GM19463 (cell line): ENCODE measurements around the gene ELP6.
"Not testable (repeated sequence)": the region's sequence is repeated elsewhere in the genome, so short reads cannot be mapped to it uniquely, and the experiment has no call there.

ENCODE experiments used
- ATAC-seq: cut with Tn5 transposase; IDR thresholded peaks from one replicate; pipeline ENCODE4 v1.9.1; 2021; ENCODE audit warnings: mild to moderate bottlenecking, moderate library complexity; ENCODE audit not compliant: unreplicated experiment

The ELP6 gene

DNA sequence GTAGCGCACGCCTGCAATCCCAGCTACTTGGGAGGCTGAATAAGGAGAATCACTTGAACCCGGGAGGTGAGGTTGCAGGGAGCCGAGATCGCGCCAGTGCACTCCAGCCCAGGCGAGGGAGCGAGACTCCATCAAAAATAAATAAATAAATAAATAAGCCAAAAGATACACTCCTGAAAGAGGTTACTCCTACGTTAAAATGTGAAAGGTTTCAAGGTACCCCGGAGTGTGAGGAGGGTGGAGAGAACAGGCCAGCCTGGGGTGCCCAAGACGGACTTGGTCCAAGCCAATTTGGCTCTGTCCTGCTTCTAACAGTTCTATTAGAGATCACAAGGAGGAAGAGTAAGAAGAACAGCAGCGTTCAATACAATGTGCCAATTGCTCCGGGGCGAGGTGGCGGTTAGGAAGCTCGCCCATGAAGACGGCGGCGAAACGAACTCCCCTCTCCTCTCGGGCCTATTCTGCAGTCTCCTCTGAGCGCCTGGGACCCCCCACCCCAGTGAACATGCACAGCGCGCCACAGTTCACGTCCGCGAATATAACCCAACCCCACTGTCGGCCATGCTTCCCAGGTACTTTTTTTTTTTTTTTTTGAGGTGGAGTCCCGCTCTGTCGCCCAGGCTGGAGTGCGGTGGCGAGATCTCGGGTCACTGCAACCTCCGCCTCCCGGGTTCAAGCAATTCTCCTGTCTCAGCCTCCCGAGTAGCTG lies 942 bp downstream of the ELP6 start:
- ATAC-seq: no peak

DNA sequence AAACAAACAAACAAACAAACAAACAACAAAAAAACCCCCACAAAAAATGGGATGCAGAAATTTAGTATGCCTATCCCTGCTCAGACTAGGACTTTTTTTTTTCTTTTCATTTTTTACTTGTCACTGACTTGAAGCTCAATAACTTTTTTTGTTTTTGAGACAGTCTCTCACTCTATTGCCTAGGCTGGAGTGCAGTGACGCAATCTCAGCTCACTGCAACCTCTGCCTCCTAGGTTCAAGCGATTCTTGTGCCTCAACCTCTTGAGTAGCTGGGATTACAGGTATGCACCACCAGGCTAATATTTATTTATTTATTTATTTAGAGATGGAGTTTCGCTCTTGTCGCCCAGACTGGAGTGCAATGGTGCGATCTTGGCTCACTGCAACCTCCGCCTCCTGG lies 8.2 kb downstream of the ELP6 start:
- ATAC-seq: not testable (repeated sequence)

DNA sequence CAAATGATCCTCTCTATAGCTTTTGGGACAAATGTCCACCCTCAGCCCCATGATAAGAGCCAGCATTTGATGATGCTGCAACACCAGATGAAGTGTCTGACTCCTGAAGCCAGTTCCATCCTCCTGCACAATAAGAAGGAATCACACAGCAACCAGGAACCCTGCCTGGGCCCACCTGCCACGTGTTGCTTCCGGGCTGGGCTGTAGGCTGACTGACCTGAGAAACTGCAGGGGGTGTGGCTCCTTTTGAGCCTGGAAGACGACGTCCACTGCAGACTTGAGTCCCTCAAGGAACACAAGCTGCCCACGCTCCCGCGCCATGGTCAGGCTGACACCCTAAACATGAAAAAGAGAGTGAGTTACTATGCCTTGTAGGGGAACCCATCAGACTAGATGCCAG lies 9.4 kb downstream of the ELP6 start:
- ATAC-seq: no peak

DNA sequence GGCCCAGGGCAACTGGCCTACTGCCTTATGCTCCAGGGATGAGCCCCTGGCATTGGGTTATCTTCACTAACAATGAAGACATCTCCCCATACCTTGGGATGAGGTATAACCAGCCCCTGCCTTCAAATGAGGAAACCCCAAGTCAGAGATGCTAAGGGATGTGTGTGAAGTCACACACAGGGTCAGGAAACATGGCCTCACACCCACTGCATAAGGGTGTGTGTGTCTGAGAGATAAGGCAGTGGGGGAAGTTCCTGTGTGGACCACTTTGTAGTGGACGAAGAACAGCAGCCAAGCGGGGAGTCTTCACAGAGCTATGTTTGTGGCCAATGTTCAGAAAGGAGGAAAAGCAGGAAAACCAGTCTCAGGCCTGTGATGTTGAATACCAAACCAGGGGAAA lies 10.5 kb downstream of the ELP6 start:
- ATAC-seq: no peak

DNA sequence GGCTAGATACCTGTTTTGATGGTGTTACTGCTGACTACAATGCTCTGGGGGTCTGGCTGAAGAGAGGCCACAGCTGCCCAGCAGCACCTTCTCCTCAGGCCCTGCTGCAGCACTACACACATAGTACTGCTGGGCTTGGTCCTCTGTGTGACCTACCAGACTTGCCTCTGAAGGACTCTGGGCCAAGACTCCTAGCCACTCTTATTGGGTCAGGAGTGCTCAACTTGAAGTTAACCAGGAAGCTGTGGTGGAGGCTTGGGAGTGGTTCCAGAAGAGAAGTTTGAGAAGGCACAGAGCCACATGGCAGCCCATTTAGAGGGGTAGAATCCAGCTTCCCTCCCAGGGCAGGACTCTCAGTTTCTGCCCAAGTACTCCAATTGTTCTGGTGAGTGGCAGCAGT lies 16.6 kb downstream of the ELP6 start:
- no peak for ATAC-seq

DNA sequence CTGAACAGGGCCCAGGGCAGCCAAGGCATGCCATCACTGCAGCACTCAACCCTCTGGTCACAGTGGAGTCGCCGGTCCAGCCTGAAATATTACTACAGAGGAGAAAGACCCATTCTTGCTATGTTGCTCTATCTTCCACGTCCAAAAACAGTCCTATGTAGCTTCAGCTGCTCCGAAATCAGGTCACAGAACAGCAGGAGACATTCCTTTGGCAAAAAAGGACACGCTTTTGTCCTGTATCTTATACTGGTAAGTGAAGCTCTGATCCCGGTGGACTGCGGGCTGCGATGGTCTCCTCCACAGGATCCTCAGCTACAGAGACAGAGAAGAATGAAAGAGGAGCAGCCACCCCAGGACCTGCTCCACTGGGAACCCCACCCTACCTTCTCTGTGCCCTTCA lies 17.6 kb downstream of the ELP6 start:
- no peak for ATAC-seq

DNA sequence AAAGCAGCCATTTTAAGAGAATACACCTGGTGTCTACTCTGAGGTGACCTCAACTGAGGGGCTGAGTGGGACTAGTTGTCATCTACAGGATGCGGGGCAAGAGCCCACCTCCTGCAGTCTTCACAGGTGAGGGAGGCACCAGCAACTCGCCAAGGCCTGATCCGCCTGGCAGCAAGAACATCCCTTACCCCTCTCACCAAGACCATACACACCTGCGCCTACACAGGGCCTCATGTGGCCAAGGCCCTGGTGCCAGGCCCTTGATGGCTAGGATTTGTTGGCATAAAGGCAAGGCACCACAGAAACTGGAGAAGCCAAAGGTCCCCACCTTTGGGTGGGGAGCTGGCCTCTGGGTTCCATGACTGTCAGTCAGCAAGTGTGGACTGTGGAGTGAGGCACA lies 18.4 kb downstream of the ELP6 start:
- no peak for ATAC-seq

DNA sequence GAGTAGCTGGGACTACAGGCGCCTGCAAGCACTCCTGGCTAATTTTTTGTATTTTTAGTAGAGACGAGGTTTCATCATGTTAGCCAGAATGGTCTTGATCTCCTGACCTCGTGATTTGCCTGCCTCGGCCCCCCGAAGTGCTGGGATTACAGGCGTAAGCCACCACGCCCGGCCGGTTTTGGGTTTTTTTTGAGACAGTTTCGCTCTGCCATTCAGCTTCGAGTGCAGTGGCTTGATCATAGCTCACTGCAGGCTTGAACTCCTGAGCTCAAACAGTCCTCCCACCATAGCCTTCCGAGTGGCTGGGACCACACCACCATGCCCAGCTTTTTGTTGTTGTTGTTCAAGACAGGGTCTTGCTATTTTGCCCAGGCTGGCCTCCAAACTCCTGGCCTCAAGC lies 21.7 kb downstream of the ELP6 start:
- no peak for ATAC-seq

DNA sequence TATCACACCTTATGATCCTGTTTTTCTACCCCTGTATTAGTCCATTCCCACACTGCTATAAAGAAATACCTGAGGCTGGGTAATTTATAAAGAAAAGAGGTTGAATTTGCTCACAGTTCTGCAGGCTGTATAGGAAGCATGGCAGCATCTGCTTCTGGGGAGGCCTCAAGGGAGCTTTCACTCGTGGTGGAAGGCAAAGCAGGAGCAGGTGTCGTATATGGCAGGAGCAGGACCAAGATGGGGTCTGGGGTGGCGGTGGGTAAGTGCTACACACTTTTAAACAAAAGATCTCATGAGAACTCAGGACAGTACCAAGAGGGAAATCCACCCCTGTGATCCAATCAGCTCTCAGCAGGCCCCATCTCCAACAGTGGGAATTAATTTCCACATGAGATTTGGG lies 22.3 kb downstream of the ELP6 start:
- ATAC-seq: no peak

DNA sequence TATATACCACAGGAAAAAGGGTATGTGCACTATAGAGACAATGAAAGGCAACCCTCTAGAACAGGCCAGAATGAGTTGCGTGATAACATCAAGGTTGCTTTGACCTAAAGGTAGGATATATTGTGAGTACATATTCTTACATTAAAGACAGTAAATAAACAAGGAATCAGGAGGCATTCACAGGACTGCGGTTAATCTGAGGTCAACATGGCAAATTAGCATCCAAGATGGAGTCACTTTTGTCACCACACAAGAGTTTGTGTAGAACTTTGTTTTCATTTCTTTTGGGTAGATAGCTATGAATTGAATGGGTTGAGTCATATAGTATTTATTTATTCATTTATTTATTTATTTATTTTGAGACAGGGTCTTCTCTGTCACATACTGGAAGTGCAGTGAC lies 26.2 kb downstream of the ELP6 start:
- ATAC-seq: no peak

DNA sequence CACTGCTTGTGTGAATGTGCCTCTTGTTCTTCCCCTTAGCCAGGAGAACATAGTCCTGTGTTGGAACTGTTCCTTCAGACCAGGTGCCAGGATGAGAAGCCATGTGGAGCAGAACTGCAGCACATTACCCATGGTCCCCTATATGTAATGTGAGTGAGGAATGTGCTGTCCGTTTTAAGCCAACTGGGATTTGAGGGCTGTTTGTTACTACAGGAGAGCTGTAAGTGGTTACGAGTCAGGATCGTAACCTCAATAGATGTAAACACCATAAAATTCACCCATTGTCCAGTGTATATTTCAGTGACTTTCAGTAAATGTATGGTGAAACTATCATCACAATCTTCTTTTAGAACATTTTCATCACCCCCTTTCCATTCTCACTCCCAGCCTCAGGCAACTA lies 27.7 kb downstream of the ELP6 start:
- no peak for ATAC-seq

DNA sequence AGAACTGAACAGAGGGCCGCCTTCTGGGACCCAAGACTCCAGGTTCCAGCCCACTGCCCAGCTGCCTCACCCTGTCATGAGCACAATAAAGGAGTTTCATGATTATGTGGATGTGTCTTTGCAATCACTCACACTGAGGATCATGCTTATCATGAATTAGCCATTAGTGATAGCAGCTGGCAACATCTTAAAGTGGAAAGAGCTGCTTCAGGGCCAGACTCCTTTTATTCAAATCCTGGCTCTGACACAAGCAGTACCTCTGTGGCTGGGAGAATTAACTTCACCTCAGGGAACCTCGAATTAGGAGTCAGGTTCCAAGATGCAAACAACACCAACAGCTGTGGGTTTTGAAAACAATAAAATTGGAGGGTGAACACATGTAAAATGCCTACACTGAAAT lies 31.1 kb downstream of the ELP6 start:
- ATAC-seq: no peak

DNA sequence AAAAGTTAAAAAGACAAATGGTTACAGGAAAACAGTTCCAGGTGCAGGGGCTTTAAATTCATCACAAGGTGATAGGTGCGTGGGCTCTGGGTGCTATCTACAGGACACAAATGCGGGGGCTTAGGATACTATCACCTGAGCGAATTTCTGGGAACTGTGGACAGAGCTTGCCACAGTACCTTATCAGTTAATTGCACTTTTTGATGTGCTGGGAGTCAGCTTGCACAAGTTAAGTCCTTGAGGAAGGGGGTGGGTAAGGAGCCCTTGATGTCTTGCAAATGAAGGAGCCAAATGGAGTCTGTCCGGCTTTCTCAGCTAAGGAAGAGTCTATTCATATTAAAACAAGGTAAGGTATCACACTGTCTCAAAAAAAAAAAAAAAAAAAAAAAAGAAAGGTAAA lies 31.7 kb downstream of the ELP6 start:
- not testable (repeated sequence) for ATAC-seq

DNA sequence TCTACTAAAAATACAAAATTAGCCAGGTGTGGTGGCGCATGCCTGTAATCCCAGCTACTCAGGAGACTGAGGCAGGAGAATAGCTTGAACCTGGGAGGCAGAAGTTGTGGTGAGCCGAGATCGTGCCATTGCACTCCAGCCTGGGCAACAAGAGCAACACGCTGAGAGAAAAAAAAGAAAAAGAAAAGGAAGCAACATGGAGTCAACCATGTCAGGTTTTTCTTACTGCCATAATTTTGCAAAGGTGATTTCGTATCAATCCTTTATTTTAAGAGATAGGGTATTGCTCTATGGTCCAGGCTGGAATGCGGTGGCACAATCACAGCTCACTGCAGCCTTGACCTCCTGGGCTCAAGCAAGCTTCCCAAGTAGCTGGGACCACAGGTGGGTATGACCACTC lies 33.2 kb downstream of the ELP6 start:
- not testable (repeated sequence) for ATAC-seq

DNA sequence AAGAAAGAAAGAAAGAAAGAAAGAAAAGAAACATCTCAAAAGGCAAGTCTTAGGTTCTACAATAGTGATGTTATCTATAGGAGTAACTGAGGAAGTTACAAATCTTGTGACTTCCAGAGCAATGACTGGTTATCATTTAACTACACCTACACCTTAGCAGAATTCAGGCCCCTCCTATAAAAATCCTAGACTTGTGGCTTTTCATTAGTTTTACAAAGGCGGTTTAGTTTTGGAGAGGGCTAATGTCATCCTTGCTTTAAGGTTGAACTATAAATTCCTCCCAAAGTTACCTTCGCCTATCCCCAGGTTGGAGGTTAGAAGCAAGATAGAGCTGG lies 33.7 kb downstream of the ELP6 start:
- ATAC-seq: no peak

DNA sequence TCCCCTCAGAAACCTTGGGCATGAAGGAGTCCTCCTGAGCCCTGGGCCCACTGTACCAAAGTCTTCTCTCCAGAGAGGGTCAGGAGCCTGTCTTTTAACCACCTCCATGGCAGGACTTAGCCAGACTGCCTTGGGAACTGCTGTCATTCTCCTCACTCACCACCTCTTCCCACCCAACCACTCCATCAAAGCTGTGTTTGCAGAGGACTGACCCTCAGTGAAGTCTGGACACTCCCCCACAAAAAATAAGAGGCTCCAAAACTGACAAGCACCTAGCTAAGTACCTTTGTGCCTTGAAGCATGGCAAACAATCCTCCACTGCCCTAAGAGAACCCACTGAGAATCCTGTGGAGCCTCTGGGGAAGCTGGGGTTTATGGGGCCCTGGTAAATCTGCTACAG lies 35.5 kb downstream of the ELP6 start:
- no peak for ATAC-seq

DNA sequence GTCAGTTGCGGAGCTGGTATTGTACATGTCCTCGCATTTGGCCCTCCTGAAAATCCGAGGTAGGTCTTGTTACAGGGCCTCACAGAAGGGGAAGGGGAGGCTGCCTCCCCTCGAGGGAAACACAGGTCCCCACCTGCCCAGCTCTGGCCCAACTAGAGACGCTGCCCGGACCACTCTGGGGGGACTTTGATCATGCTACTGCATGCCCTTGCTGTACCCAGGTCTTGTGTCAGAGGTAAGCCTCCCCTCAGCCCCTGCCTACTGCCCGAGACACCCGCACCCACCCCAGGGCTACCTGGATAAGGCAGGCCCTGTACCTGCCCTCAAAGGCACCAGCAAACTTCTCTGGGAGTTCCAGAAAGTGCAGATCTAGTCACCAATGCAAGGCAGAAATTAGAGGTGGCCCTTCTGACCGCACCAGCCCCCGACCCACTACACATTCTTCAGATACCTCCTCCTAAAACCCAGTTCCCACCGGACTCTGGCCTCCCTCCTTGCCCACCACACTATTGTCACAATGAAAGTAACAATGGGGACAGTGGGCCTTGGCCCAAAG lies 36.8 kb downstream of the ELP6 start:
- no peak for ATAC-seq

DNA sequence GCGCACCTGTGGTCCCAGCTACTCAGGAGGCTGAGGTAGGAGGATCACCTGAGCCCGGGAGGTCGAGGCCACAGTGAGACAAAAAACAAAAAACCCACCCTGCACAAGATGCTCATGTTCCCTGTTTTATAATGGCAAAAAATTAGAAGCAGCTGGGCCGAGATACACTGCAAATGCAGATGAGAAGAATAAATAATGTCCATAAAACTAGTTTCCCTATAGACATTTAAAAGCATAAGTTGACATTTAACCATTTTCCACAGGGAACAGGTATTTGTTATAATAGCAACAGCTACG lies 37.2 kb downstream of the ELP6 start:
- ATAC-seq: no peak

DNA sequence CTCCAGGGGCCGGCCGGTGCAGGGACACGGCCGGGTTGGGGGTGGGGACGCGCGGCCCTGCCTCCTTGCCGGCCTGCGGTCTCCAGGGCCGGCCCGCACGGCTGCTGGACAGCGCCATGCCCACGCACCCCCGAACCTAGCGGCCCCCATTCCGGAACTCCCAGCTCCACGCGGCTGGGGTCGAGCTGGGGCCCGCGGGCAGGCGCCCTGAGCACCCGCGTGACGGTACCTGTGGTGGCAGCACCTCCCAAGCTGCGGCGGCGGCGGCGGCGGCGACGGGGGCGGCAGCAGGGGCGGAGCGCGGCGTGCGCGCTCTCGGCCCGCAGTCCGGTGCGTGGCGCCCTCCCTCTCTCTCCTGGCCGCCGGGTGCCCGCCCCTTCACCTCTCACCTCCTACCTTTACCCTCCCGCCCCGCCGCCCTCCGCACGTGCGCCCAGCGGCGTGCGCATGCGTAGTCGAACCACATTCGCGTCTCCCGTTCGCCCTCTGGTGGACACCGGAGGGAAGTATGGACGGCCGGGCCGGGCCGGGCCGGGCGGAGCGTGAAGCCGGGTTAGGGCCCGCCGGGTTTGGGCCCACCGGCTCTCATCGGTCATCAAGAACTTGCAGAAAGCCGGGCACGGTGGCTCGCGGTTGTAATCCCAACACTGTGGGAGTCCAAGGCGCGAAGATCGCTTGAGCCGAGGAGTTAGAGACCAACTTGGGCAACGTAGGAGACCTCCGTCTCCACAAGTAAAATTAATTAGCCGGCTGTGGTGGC lies 37.8 kb downstream of the ELP6 start, which contains the start of gene SCAP:
TSS of gene SCAP (minus strand) at position 372 of the 760 bp plus-strand sequence. CDS start 32,948 bp downstream, outside the sequence.
- peak; percentile 91 for ATAC-seq

DNA sequence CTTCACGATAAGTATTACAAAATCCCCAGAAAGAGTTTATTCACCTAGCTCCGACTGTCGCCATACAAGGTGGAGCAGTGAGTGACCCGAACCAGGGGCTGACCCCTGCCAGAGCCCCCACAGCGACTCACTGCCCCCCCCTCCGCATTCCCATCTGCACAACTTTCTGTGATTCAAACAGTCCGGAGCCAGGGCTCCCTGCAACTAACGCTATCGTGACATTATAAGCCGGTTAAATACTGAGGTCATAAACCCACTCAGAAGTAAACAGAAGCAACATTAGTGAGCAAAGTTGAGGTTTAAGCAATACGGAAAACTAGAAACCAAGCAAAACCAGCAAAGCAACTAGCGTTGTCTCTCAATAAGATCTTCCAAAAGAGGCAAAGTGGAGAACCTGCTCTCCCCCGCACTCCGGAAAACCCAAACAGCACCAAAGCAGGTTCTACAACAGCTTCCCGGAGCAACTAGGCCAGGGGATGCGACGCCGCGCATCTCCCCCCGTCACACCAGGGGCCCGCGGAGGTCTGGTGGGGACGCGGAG lies 38.4 kb downstream of the ELP6 start:
- ATAC-seq: no peak

DNA sequence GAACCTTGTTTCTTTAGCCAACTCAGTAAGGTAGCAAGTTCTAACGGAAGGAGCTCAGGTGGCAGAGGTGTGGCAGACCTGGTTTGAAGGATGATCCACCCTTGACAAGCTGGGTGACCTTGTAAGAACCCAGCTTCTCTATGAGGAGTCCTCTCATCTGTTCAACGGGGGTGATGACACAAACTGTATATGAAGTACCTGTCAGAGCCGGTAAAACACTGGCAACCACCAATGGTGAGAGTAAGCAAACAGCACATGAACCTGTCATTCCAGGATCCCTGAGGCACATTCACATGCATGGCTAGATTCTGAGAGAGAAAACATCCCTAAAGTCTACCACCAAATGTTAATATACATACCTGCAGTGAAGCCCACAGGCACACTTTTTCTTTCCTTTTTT lies 40.1 kb downstream of the ELP6 start:
- ATAC-seq: no peak

DNA sequence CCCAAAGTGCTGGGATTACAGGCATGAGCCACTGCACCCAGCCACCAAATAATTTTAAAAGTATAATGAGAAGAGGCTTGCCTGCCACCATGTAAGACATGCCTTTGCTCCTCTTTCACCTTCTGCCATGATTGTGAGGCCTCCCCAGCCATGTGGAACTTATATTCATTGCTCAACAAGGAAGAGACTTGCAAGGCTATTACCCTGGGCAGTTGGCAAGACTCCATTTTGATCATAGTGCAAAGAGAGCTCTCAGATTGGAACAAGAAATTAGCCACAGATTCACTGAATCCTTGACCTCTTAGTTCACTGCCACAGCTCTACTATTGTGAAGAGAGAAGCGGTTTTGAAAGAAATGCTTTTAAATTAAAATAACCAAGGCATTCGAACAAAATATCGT lies 43.9 kb downstream of the ELP6 start:
- ATAC-seq: no peak
